ENCODE data around the gene CCDC88A.
"Not testable (repeated sequence)": the region's sequence is repeated elsewhere in the genome, so short reads cannot be mapped to it uniquely, and the experiment has no call there.

The CCDC88A gene

DNA sequence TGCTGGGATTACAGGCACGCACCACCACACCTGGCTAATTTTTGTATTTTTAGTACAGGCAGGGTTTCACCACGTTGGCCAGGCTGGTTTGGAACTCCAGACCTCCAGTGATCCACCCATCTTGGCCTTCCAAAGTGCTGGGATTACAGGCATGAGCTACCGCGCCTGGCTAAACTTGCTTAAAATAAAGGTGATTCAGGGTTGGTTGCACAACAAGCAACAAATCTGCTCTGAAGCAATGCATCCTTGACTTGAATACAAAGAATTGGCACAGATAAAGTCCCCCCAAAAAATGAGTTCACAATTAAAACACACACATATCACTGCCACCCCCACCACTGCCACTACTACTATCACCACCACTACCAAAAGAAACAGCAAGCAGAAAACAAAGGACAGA is 34.9 kb downstream of the CCDC88A start:
- no peak for DNase-seq

- no peak for DNase-seq
Measured at GRCh38 chr2:55371376-55371775, 48.3 kb downstream of the CCDC88A start.

GRCh38 chr2:55370208-55370607 is 49.4 kb downstream of the CCDC88A start:
- DNase-seq: no peak

DNA sequence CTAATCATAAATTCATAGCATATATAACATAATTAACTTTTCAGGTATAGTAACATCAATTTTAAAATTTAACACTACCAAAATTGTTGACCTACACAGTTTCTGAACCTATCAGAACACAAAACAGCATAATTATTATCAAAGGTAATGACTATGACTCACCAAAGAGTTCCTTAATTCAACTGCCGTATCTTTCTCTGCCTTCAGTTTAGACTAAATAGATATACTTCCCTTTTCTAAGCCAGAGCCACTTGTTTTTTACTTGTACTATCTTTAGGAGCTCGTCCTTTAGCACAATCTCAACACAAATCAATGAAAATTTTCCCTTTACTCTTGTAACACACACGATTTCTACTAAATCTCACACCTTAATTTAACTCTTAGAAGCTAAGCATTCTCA is 54.4 kb downstream of the CCDC88A start:
- no peak for DNase-seq

GRCh38 chr2:55364189-55365055 is 55.2 kb downstream of the CCDC88A start:
- no peak for DNase-seq

DNA sequence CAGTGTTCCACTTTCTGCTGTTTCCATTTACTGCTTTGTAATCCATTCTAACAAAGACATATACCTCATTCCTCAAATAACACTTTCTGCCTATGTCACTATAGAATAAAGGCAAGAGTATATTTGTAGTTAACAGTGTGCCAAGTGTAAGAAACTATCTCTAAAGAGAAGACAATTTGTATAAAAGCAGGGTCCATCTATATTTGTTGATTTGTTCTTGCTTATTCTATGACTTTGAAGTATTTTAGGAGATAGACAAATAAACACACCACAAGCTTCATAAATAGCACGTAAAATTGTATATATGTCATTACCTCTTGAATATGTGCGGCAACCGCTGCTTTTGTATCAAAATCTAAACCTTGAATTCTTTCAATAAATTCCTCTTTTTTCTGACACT is 56.0 kb downstream of the CCDC88A start:
- DNase-seq: no peak

DNA sequence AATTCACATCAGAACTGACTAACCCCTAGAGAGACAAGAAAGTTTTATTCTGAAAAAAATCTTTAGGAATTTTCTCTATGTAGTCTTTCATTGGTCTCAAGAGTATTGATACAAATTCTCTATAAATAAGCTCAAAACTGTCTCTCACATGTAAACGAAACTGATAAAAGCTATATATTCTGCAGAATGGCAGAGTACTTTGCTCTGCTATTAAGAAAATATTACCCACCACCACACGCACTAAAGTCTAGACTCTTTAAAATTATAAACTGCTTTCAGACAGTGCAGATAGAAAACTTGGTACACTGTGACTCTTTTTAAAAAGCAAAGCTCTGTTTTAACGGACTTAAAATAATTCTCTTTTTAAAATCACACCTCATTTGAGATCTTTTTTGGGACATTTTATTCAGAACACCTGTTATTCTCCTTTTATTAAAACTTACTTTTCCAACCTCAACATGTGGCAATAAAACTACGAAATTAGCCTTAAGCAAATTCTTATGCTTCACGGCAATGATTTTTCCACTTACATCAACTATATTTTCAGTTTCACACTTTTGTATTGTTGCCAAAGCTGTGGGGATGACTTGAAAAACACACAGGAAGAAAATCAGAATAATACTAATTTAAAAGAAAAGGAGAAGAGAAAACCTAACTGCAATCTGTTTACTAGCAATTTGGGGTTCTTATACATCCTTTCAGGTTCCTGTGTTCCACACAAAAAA is 58.0 kb downstream of the CCDC88A start:
- no peak for DNase-seq

- no peak for DNase-seq
Measured at GRCh38 chr2:55358451-55358850, 61.2 kb downstream of the CCDC88A start.

DNA sequence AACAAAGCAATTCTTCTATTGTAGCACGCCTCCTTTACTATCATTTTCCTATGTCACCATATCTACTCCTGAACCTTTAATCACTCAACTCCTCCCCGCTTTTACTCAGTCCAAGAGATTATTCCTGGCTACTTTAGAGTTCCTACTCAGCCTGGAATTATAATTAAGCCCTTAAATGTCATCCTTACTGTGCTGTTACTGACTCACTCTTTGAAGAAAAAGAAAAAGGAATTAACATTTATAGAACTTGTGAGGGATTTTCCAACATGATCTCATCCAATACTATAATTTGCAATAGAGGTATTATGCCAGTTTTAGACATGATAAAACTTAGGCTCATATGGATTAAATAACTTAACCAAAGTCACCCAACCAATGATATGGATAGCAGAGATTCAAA is 61.7 kb downstream of the CCDC88A start:
- no peak for DNase-seq

DNA sequence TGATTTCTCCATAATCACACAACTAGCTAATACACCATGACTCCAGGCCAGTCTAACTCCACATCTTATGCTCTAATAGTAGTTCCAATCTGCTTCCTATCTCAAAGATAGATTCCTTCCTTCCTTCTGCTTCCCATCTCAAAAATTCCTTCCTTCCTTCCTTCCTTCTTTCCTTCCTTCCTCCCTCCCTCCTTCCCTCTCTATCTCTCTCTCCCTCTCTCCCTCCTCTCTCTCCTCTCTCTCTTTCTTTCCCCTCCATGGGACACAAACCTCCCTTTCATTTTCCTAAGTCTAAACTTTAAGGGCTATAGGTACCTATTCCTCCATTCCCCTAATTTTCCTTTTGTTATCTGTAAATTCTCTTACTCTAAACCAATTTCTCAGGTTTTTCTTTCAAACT is 62.5 kb downstream of the CCDC88A start:
- DNase-seq: no peak

- DNase-seq: not testable (repeated sequence)
Measured at GRCh38 chr2:55356136-55356535, 63.5 kb downstream of the CCDC88A start.

DNA sequence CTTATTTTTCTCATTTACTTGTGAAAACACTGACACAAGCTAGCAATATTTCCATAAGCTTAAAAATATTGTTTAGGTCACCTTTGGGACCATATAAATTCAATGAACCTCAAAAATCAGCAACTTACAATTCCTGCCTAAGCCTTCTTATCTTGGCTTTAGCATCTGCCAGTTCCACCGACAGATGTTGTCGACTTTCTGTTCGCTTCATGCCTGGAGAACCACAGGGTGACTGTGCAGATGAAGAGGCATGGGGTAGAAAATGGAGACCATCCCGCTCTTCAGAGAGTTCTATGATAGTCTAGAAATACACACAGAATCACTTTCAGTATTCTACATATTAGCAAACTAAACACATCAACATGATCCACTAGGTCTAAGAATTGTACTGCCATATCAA is 64.2 kb downstream of the CCDC88A start:
- no peak for DNase-seq

GRCh38 chr2:55351672-55352071 is 68.0 kb downstream of the CCDC88A start:
- DNase-seq: no peak

DNA sequence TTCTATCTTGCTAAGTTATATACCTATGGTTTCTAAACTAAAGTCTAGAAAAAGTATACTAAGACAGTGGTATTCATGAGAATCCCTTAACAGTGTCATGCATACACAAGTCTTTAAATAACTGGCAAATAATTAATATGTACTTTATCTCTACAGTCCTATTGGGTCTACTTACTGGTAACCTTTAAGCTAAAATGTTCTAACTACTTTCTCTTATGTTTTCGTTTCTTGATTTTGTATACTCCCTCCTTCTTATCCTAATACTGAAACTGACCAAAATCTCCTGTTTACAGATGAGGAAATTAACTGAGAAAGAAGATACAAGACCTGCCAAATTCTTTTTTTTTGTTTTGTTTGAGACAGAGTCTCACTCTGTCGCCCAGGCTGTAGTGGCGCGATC is 74.6 kb downstream of the CCDC88A start:
- DNase-seq: no peak

GRCh38 chr2:55338268-55338667 is 81.4 kb downstream of the CCDC88A start:
- no peak for DNase-seq

GRCh38 chr2:55334728-55335127 is 84.9 kb downstream of the CCDC88A start:
- DNase-seq: no peak

- DNase-seq: no peak
Measured at GRCh38 chr2:55330541-55331297, 88.9 kb downstream of the CCDC88A start.

DNA sequence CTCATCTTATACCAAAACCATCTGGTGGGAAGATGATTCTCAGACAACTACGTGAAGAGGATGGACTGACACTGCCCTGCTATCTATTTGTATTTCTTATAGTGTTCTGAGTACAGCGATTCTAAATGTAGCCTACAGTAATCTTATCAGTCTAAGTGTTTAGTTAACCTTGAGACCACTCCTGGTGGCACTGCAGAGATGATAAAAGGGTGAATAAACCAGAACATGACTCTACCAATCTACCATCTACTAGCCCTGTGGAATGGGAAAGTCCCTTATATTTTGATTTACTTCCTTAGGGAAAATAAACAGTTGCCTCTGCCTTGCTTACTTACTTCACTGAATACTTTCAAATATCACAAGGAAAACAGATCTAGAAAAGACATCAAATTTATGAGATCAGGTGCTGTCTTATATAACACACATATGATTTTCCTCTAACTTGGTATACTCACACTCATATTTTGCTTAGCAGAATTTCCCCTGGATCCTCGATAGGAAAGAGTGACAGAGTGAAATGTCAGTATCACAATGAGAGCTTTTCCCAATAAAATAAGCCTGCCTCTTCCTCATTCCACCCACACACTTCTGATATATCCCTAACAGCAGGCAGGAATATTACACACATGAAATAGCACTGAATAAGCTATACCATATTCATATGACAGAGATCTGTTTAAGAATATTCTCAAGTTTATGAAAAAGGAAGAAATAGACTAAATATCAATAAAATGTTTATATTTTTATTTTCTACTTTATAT is 92.0 kb downstream of the CCDC88A start:
- no peak for DNase-seq

DNA sequence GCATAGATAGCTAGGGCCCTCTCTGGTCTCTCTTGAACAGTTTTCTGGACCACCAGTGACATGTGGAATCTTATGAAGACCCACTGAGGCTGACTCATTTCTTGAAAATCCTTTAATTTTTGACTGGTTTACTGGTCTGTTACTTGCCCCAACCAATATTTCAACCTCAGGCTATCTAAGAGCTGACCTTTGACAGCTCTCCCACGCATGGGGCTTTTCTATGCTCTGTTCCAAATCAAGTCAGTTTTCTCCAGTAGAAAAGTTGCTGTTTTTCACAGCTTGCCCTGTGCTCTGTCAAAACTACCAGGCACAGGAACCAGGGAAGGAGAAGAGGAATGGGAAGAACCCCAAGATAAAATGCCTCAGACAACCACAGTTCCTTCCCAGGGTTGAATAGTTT is 104.7 kb downstream of the CCDC88A start:
- no peak for DNase-seq

GRCh38 chr2:55311444-55311870 is 108.2 kb downstream of the CCDC88A start:
- no peak for DNase-seq

GRCh38 chr2:55309446-55309845 is 110.2 kb downstream of the CCDC88A start:
- DNase-seq: no peak

DNA sequence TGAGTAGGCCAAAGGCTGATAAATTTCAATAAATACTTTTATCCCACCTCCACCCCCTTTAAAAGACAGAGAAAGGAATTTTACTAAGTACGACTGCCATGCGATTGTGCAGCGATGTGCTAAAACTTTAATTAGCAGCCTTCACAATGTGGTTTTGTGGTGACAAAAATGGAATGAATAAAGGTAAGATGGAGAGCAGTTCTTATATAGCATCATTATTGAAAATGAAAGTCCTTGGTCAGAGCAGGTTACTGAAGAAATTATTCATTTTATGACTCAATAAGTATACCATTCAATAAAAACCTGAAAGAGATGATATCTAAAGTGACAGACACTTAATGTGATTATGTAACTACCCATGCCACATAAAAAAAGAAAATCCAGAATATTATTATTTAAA is 117.4 kb downstream of the CCDC88A start:
- DNase-seq: no peak

- no peak for DNase-seq
Measured at GRCh38 chr2:55301277-55301676, 118.4 kb downstream of the CCDC88A start.
